K562 (cell line): ENCODE data around the gene ACAP3. TPM values are rescaled to one million over a fixed set of nuclear protein-coding genes. Genes with fewer than 3 reads are reported as not detected.

ENCODE experiments used
- CBFB ChIP-seq: sonication (generic); formaldehyde crosslinking; IDR thresholded peaks from 2 replicates; pipeline ENCODE4 v1.4.0; 2020; ENCODE audit warnings: mild to moderate bottlenecking, missing genetic modification reagents
- ELF4 ChIP-seq: fragments of 450-650 bp; formaldehyde crosslinking; IDR thresholded peaks from 2 replicates; pipeline ENCODE4 v1.4.0; 2022; ENCODE audit warnings: missing genetic modification characterization
- EP300 ChIP-seq: IDR thresholded peaks from 2 replicates; pipeline ENCODE4 v1.6.1; 2012; ENCODE audit warnings: low read length, improper control_type of control experiment
- MBD2 ChIP-seq: sonication (generic); IDR thresholded peaks from 2 replicates; pipeline ENCODE4 v1.6.1; 2016; ENCODE audit warnings: low read depth, borderline replicate concordance
- NCOA6 ChIP-seq: fragments of 450-650 bp; IDR thresholded peaks from 2 replicates; pipeline ENCODE4 v1.6.1; 2017; ENCODE audit warnings: mild to moderate bottlenecking
- NONO ChIP-seq, 2 experiments: fragments of 200-400 bp in 1 of 2; fragments of 450-650 bp in 1 of 2; formaldehyde crosslinking in 1 of 2; IDR thresholded peaks; 2 replicates each; pipeline ENCODE4 v1.6.1; 2017; ENCODE audit warnings: low read depth in 2 of 2, mild to moderate bottlenecking in 2 of 2, moderate library complexity in 2 of 2, low read length in 1 of 2
- PML ChIP-seq: IDR thresholded peaks from 2 replicates; pipeline ENCODE4 v1.6.1; 2012; ENCODE audit warnings: low read length, inconsistent platforms
- PURB ChIP-seq: sonication (generic); formaldehyde crosslinking; IDR thresholded peaks from 2 replicates; pipeline ENCODE4 v1.9.0; 2021; ENCODE audit warnings: low read depth, mild to moderate bottlenecking, missing genetic modification reagents
- SMAD2 ChIP-seq: fragments of 150-350 bp; IDR thresholded peaks from 2 replicates; pipeline ENCODE4 v1.6.1; 2014; ENCODE audit warnings: low read depth, mild to moderate bottlenecking, low read length
- SRF ChIP-seq, 2 experiments: fragments of 250-450, 450-650 bp in 1 of 2; sonication (Bioruptor Pico) in 1 of 2; sonication (generic) in 1 of 2; formaldehyde crosslinking; IDR thresholded peaks; 2 replicates each; pipeline versions ENCODE4 v1.5.0 to v1.5.1; 2020 to 2022; ENCODE audit warnings: mild to moderate bottlenecking in 1 of 2, missing genetic modification reagents in 1 of 2
- SRSF1 ChIP-seq: fragments of 200-400 bp; formaldehyde crosslinking; IDR thresholded peaks from 2 replicates; pipeline ENCODE4 v1.6.1; 2017; ENCODE audit warnings: mild to moderate bottlenecking, low read depth, low read length, moderate library complexity
- ZNF699 ChIP-seq: fragments of 250-450 bp; sonication (Bioruptor Pico); IDR thresholded peaks from 2 replicates; pipeline ENCODE4 v1.8.0; 2021; ENCODE audit warnings: mild to moderate bottlenecking, moderate library complexity; ENCODE audit not compliant: insufficient replicate concordance
- polyA plus RNA-seq, 8 experiments: library from polyadenylated mRNA; depleted of rRNA in 4 of 8; stranded (reverse) in 5 of 8; unstranded in 3 of 8; fragments of >200 nt; fragmentation: Nextera tagmentation in 2 of 8; fragmentation: Illumina TruSeq in 1 of 8; extraction: Ambion mirVana in 2 of 8; extraction: Trizol in 1 of 8; gene quantifications; 2 replicates each; pipeline versions ENCODE4 v1.2.1 to v1.2.3, GENCODE V29; 2011 to 2014; ENCODE audit warnings: inconsistent platforms in 1 of 8, missing spikeins in 1 of 8
- total RNA-seq, 7 experiments: library from RNA; depleted of rRNA in 6 of 7; stranded (reverse); fragments of >200 nt in 6 of 7; fragmentation: Illumina TruSeq in 2 of 7; extraction: Trizol in 2 of 7; gene quantifications; 2 replicates each; pipeline versions ENCODE4 v1.2.1 to v1.2.3, GENCODE V29; 2011 to 2021; ENCODE audit warnings: low replicate concordance in 1 of 7
- TF ChIP-seq, protein P1 (sequence below): fragments of 250-450 bp; sonication (Bioruptor Pico); IDR thresholded peaks from 2 replicates; pipeline ENCODE4 v1.5.0; 2021
- TF ChIP-seq, protein P2 (sequence below), 2 experiments: fragments of 450-650 bp in 1 of 2; sonication (generic) in 1 of 2; formaldehyde crosslinking; conservative IDR thresholded peaks; 2 replicates each; pipeline versions ENCODE4 v1.4.0 to v1.8.1; 2020 to 2022; ENCODE audit warnings: mild to moderate bottlenecking in 1 of 2, missing genetic modification reagents in 1 of 2
- TF ChIP-seq, protein P3 (sequence below): IDR thresholded peaks from 3 replicates; pipeline ENCODE4 v1.6.1; 2011; ENCODE audit warnings: borderline replicate concordance, mild to moderate bottlenecking; ENCODE audit not compliant: insufficient read length, insufficient read depth
- TF ChIP-seq, protein P4 (sequence below): fragments of 250-450 bp; sonication (Bioruptor Pico); IDR thresholded peaks from 2 replicates; pipeline ENCODE4 v1.8.0; 2021; ENCODE audit warnings: borderline replicate concordance, mild to moderate bottlenecking, moderate library complexity; ENCODE audit not compliant: poor library complexity, severe bottlenecking
- TF ChIP-seq, protein P5 (sequence below): fragments of 200-800 bp; sonication (Bioruptor generic); IDR thresholded peaks from 2 replicates; pipeline ENCODE4 v1.6.1; 2017; ENCODE audit warnings: missing genetic modification characterization, missing compliant biosample characterization
- TF ChIP-seq, protein P6 (sequence below): fragments of 450-650 bp; formaldehyde crosslinking; IDR thresholded peaks from 2 replicates; pipeline ENCODE4 v1.4.0; 2022; ENCODE audit warnings: mild to moderate bottlenecking, moderate library complexity
- TF ChIP-seq, protein P7 (sequence below): sonication (generic); formaldehyde crosslinking; IDR thresholded peaks from 2 replicates; pipeline ENCODE4 v1.5.0; 2020; ENCODE audit warnings: missing genetic modification reagents

The ACAP3 gene
- total and polyA plus RNA-seq, 9 of the 15 experiments (the other 6 are each of a cell fraction or from before 2014, with no cell fraction given) = 0.01 to 49.0 (median 12.0) TPM

DNA sequence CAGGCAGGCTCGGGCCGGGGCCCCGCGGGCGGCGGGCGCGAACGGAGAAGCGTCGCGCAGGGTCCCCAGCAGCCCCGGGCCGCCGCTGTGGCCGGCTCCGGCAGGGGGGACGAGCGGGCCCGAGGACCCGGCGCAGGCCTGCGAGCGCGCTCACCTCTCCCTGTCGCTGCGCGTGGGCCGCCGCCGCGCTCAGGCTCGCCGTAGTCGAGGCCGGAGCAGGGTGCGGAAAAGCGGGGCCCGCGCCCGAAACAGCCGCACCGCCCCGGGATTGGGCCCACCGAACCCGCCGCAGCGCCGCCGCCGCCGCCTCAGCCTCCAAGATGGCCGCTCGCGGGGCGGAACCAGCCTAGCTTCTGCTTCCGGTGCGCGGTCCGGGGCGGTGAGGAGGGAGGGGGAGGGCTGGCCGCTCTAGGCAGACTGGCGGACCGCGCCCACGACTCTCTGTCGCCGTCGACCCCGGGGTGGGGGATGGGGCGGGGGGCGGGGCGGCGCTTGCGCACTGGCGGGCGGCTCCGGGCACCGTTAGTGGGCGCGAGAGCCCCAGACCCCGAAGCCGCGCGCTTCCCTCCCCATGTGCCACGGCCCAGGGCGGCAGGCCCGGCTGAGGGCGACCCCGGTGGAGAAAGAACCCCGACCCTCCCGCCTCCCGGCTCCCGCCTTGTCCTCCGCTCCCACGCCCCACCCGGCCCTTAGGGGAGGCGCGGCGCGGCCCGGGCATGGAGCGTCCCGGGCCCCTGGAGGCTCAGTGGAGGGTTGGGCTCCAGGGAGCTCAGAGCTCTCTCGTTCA, 34.0 kb downstream of the ACAP3 start, which contains the start of gene UBE2J2 (continued):
- TF ChIP-seq SRSF1 (no peak), NCOA6 (no peak), PML (peak; percentile 39; the same call in 1 of the 2 replicates), EP300 (0 out of 2 replicates have a peak, but pooled peaks have one; percentile 28), SMAD2 (no peak), CBFB (CRISPR knock-in tag) (no peak), ZNF699 (CRISPR knock-in tag) (no peak), PURB (CRISPR knock-in tag) (no peak), ELF4 (CRISPR knock-in tag) (no peak), NONO (IDR thresholded peaks at IDR 0.05; ENCODE audit: low read depth in 2 of 2, low read length in 1 of 2) (peak in 1 of 2 experiments; percentile 93; a peak in 3 of 4 replicates), SRF (CRISPR knock-in tag; IDR thresholded peaks at IDR 0.05) (no peak), MBD2 (peak; percentile 80; the same call in 1 of the 2 replicates)
- TF ChIP-seq, protein P1, sequence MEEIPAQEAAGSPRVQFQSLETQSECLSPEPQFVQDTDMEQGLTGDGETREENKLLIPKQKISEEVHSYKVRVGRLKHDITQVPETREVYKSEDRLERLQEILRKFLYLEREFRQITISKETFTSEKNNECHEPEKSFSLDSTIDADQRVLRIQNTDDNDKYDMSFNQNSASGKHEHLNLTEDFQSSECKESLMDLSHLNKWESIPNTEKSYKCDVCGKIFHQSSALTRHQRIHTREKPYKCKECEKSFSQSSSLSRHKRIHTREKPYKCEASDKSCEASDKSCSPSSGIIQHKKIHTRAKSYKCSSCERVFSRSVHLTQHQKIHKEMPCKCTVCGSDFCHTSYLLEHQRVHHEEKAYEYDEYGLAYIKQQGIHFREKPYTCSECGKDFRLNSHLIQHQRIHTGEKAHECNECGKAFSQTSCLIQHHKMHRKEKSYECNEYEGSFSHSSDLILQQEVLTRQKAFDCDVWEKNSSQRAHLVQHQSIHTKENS (CRISPR knock-in tag) = no peak
- TF ChIP-seq, protein P2, sequence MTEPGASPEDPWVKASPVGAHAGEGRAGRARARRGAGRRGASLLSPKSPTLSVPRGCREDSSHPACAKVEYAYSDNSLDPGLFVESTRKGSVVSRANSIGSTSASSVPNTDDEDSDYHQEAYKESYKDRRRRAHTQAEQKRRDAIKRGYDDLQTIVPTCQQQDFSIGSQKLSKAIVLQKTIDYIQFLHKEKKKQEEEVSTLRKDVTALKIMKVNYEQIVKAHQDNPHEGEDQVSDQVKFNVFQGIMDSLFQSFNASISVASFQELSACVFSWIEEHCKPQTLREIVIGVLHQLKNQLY (CRISPR knock-in tag; conservative IDR thresholded peaks at IDR 0.05) = 0 out of 4 replicates have a peak, but pooled peaks of 1 of the 2 experiments have one; percentile 43
- TF ChIP-seq, protein P3, sequence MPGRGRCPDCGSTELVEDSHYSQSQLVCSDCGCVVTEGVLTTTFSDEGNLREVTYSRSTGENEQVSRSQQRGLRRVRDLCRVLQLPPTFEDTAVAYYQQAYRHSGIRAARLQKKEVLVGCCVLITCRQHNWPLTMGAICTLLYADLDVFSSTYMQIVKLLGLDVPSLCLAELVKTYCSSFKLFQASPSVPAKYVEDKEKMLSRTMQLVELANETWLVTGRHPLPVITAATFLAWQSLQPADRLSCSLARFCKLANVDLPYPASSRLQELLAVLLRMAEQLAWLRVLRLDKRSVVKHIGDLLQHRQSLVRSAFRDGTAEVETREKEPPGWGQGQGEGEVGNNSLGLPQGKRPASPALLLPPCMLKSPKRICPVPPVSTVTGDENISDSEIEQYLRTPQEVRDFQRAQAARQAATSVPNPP = no peak
- TF ChIP-seq, protein P4, sequence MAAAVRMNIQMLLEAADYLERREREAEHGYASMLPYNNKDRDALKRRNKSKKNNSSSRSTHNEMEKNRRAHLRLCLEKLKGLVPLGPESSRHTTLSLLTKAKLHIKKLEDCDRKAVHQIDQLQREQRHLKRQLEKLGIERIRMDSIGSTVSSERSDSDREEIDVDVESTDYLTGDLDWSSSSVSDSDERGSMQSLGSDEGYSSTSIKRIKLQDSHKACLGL (CRISPR knock-in tag) = no peak
- TF ChIP-seq, protein P5, sequence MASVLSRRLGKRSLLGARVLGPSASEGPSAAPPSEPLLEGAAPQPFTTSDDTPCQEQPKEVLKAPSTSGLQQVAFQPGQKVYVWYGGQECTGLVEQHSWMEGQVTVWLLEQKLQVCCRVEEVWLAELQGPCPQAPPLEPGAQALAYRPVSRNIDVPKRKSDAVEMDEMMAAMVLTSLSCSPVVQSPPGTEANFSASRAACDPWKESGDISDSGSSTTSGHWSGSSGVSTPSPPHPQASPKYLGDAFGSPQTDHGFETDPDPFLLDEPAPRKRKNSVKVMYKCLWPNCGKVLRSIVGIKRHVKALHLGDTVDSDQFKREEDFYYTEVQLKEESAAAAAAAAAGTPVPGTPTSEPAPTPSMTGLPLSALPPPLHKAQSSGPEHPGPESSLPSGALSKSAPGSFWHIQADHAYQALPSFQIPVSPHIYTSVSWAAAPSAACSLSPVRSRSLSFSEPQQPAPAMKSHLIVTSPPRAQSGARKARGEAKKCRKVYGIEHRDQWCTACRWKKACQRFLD (CRISPR knock-in tag) = no peak
- TF ChIP-seq, protein P6, sequence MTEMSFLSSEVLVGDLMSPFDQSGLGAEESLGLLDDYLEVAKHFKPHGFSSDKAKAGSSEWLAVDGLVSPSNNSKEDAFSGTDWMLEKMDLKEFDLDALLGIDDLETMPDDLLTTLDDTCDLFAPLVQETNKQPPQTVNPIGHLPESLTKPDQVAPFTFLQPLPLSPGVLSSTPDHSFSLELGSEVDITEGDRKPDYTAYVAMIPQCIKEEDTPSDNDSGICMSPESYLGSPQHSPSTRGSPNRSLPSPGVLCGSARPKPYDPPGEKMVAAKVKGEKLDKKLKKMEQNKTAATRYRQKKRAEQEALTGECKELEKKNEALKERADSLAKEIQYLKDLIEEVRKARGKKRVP (CRISPR knock-in tag) = no peak
- TF ChIP-seq, protein P7, sequence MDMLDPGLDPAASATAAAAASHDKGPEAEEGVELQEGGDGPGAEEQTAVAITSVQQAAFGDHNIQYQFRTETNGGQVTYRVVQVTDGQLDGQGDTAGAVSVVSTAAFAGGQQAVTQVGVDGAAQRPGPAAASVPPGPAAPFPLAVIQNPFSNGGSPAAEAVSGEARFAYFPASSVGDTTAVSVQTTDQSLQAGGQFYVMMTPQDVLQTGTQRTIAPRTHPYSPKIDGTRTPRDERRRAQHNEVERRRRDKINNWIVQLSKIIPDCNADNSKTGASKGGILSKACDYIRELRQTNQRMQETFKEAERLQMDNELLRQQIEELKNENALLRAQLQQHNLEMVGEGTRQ (CRISPR knock-in tag) = no peak
